Activated CD4-positive, alpha-beta T cell treated with anti-CD3 and anti-CD28 coated beads, Interleukin-2, amount 10 ng/mL, durations not matched to agents 24 days and 14 days (primary cell): ENCODE results near the gene IDH1. TPM values are rescaled to one million over a fixed set of nuclear protein-coding genes. Genes with fewer than 3 reads are reported as not detected.
A peak's percentile ranks its signal among the peaks of the same experiment; 100 is the strongest.
"Not testable (repeated sequence)": the region's sequence is repeated elsewhere in the genome, so short reads cannot be mapped to it uniquely, and the experiment has no call there.

Source experiments
- DNase-seq: peaks from one replicate; pipeline ENCODE4 v3.0.0; 2022
- H3K27ac Mint-ChIP-seq: one replicate; pipeline ENCODE4 v1.8.0; 2022; ENCODE audit warnings: mild to moderate bottlenecking, mixed read lengths
- H3K27me3 Mint-ChIP-seq: one replicate; pipeline ENCODE4 v1.8.0; 2022; ENCODE audit warnings: mixed read lengths
- H3K36me3 Mint-ChIP-seq: one replicate; pipeline ENCODE4 v1.8.0; 2022; ENCODE audit warnings: low read depth, mild to moderate bottlenecking, mixed read lengths
- H3K4me1 Mint-ChIP-seq: one replicate; pipeline ENCODE4 v1.8.0; 2021; ENCODE audit warnings: mixed read lengths
- H3K4me3 Mint-ChIP-seq: one replicate; pipeline ENCODE4 v1.8.0; 2022; ENCODE audit warnings: mild to moderate bottlenecking, moderate library complexity, mixed read lengths
- H3K9me3 Mint-ChIP-seq: one replicate; pipeline ENCODE4 v1.8.0; 2021; ENCODE audit warnings: mixed read lengths
- intact Hi-C: fragments of 100-400 bp; cut with micrococcal nuclease; formaldehyde crosslinking; loops from one replicate; pipeline ENCODE4 v1.15.1; 2023
- total RNA-seq: library from RNA; stranded (reverse); gene quantifications from 2 replicates; pipeline ENCODE4 v1.2.3, GENCODE V29; 2022

The IDH1 gene
- total RNA-seq, 1 donor from 2014 or later: 26.0 TPM

- intact Hi-C loops: loop anchor here (5.0 kb wide), 2 partner anchors 241 to 1101 kb away; partner anchors contain the start of genes KLF7 and PLEKHM3
- no peak for DNase-seq
- H3K36me3 Mint-ChIP-seq: peaks cover 24% of the 10 kb centered on the region
- no peaks in the 10 kb centered on the region for H3K27me3 Mint-ChIP-seq
- H3K9me3 Mint-ChIP-seq: no peaks in the 10 kb centered on the region
- peaks cover 38% of the 10 kb centered on the region for H3K4me1 Mint-ChIP-seq
- H3K27ac Mint-ChIP-seq: no peak overlapping the region
- peak overlapping the region; percentile 95 for H3K4me3 Mint-ChIP-seq
Measured at GRCh38 chr2:208268156-208268952, 13.5 kb upstream of the IDH1 start.

DNA sequence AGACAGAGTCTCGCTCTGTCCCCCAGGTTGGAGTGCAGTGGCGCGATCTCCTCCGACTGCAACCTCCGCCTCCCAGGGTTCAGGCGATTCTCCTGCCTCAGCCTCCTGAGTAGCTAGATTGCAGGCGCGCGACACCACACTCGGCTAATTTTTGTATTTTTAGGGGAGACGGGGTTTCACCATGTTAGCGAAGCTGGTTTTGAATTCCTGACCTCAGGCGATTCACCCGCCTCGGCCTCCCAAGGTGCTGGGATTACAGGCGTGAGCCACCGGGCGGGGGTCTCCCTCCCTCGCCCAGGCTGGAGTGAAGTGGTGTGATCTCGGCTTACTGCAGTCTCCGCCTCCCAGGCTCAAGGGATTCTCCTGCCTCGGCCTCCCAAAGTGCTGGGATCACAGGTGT is 12.7 kb upstream of the IDH1 start:
- H3K36me3 Mint-ChIP-seq: peaks cover 26% of the 10 kb centered on the region
- peak overlapping the region; percentile 95 for H3K4me3 Mint-ChIP-seq
- peak overlapping the region; percentile 63 for H3K27ac Mint-ChIP-seq
- not testable (repeated sequence) for H3K9me3 Mint-ChIP-seq, H3K27me3 Mint-ChIP-seq, DNase-seq
- intact Hi-C loops: loop anchor here (2.0 to 5.0 kb wide), 5 partner anchors 51 to 1100 kb away; partner anchors contain the start of genes CCNYL1, KLF7, METTL21A and PLEKHM3
- H3K4me1 Mint-ChIP-seq: peaks cover 41% of the 10 kb centered on the region

DNA sequence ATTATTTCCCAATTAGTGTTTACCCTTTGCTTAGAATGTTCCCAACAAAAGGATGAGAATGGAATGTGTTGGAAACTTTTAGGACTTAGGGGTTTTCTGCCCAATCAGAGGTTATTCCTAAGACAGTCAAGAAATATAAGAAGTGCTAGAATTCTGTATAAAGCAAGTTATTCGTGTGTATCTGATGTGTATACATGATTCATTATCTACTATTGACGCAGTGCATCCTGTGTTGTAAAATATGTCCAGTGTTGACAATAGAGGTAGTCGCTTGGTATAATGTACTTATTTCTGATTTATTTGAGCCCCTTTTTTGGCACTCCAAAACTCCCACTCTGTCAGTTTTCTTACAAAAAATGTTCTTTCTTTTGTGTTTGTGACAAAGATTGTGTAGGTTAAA is 12.1 kb upstream of the IDH1 start:
- Mint-ChIP-seq H3K4me1 (peaks cover 41% of the 10 kb centered on the region), H3K27ac (peak overlapping the region; percentile 94), H3K4me3 (peak overlapping the region; percentile 95), H3K27me3 (no peaks in the 10 kb centered on the region), H3K36me3 (peaks cover 23% of the 10 kb centered on the region), H3K9me3 (no peaks in the 10 kb centered on the region)
- no peak for DNase-seq
- intact Hi-C loops: loop anchor here (1.0 to 5.0 kb wide), 7 partner anchors 12 to 1903 kb away; partner anchors contain the start of genes CCNYL1, IDH1, KLF7 and METTL21A

GRCh38 chr2:208266553-208266893 is 11.7 kb upstream of the IDH1 start:
- intact Hi-C loops: loop anchor here (1.0 to 5.0 kb wide), 7 partner anchors 11 to 1904 kb away; partner anchors contain the start of genes CCNYL1, IDH1, KLF7 and METTL21A
- H3K27ac Mint-ChIP-seq: peak overlapping the region; percentile 94
- H3K4me1 Mint-ChIP-seq: peaks cover 39% of the 10 kb centered on the region
- no peak for DNase-seq
- peak overlapping the region; percentile 95 for H3K4me3 Mint-ChIP-seq
- peaks cover 21% of the 10 kb centered on the region for H3K36me3 Mint-ChIP-seq
- no peaks in the 10 kb centered on the region for H3K9me3 Mint-ChIP-seq
- no peaks in the 10 kb centered on the region for H3K27me3 Mint-ChIP-seq

- peak; percentile 97 for DNase-seq
- Mint-ChIP-seq H3K4me1 (peaks cover 36% of the 10 kb centered on the region), H3K4me3 (peak within 1 kb of the TSS; percentile 95), H3K9me3 (no peaks in the 10 kb centered on the region), H3K36me3 (peaks cover 17% of the 10 kb centered on the region), H3K27me3 (no peaks in the 10 kb centered on the region), H3K27ac (peak within 1 kb of the TSS; percentile 94)
- intact Hi-C loops: loop anchor here (1.0 to 5.0 kb wide), 7 partner anchors 11 to 1904 kb away; partner anchors contain the start of genes CCNYL1, IDH1, KLF7 and METTL21A
Measured at GRCh38 chr2:208265801-208266552, 11.1 kb upstream of the IDH1 start, which contains the start of gene PIKFYVE. Gene PIKFYVE (plus strand): TSS chr2:208266255. CDS start chr2:208271520, 5,265 bp downstream.

GRCh38 chr2:208265371-208265800 is 10.5 kb upstream of the IDH1 start:
- H3K4me1 Mint-ChIP-seq: peaks cover 35% of the 10 kb centered on the region
- H3K9me3 Mint-ChIP-seq: no peaks in the 10 kb centered on the region
- no peaks in the 10 kb centered on the region for H3K27me3 Mint-ChIP-seq
- intact Hi-C loops: loop anchor here (5.0 kb wide), 2 partner anchors 238 to 1098 kb away; partner anchors contain the start of genes KLF7 and PLEKHM3
- H3K36me3 Mint-ChIP-seq: peaks cover 16% of the 10 kb centered on the region
- H3K4me3 Mint-ChIP-seq: peak overlapping the region; percentile 95
- peak; percentile 81 for DNase-seq
- H3K27ac Mint-ChIP-seq: peak overlapping the region; percentile 94

GRCh38 chr2:208256849-208257813 is 2.3 kb upstream of the IDH1 start:
- H3K27me3 Mint-ChIP-seq, intact Hi-C loops, H3K9me3 Mint-ChIP-seq, H3K27ac Mint-ChIP-seq, DNase-seq, H3K36me3 Mint-ChIP-seq: not testable (repeated sequence)
- Mint-ChIP-seq H3K4me1 (peaks cover 20% of the 10 kb centered on the region), H3K4me3 (peak overlapping the region; percentile 18)

DNA sequence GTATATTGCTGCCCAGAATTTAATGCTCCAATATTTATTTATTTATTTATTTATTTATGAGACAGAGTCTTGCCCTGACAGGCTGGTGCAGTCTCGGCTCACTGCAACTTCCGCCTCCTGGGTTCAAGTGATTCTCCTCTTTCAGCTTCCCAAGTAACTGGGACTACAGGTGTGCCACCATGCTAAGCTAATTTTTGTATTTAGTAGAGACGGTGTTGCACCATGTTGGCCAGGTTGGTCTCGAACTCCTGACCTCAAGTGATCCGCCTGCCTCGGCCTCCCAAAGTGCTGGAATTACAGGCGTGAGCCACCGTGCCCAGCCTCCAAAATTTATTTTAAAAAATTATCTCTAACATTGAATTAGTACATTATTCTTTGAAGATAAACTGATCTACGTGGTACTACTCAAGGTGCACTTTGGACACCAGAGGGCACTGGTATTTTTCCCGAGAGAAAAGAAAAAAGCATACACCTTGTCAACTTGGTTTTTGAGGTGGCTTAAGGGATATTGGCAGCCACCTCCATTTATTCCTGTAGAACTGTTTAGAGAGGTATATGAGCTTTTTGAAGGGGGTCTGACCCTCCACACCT is 1.4 kb upstream of the IDH1 start:
- Mint-ChIP-seq H3K27ac (peak overlapping the region; percentile 20), H3K4me1 (peaks cover 20% of the 10 kb centered on the region), H3K36me3 (peaks cover 11% of the 10 kb centered on the region), H3K9me3 (no peaks in the 10 kb centered on the region), H3K4me3 (no peak overlapping the region), H3K27me3 (peaks cover 5% of the 10 kb centered on the region)
- DNase-seq: no peak
- intact Hi-C loops: no loop called here

- H3K36me3 Mint-ChIP-seq: peaks cover 13% of the 10 kb centered on the region
- no peak for DNase-seq
- peaks cover 5% of the 10 kb centered on the region for H3K27me3 Mint-ChIP-seq
- peak overlapping the region; percentile 97 for H3K4me3 Mint-ChIP-seq
- H3K9me3 Mint-ChIP-seq: no peaks in the 10 kb centered on the region
- intact Hi-C loops: loop anchor here (1.0 to 2.0 kb wide), 2 partner anchors 11 to 153 kb away; partner anchors contain the start of gene PIKFYVE
- peak overlapping the region; percentile 81 for H3K27ac Mint-ChIP-seq
- peaks cover 20% of the 10 kb centered on the region for H3K4me1 Mint-ChIP-seq
Measured at GRCh38 chr2:208255557-208256106, 761 bp upstream of the IDH1 start.

GRCh38 chr2:208254118-208254870 is 577 bp downstream of the IDH1 start:
- Mint-ChIP-seq H3K9me3 (no peaks in the 10 kb centered on the region), H3K36me3 (peaks cover 17% of the 10 kb centered on the region), H3K4me1 (peaks cover 22% of the 10 kb centered on the region), H3K27me3 (no peaks in the 10 kb centered on the region), H3K4me3 (peak overlapping the region; percentile 97), H3K27ac (peak overlapping the region; percentile 81)
- intact Hi-C loops: loop anchor here (1.0 to 5.0 kb wide), 4 partner anchors 79 to 722 kb away; partner anchors contain the start of gene METTL21A
- peak; percentile 95 for DNase-seq

DNA sequence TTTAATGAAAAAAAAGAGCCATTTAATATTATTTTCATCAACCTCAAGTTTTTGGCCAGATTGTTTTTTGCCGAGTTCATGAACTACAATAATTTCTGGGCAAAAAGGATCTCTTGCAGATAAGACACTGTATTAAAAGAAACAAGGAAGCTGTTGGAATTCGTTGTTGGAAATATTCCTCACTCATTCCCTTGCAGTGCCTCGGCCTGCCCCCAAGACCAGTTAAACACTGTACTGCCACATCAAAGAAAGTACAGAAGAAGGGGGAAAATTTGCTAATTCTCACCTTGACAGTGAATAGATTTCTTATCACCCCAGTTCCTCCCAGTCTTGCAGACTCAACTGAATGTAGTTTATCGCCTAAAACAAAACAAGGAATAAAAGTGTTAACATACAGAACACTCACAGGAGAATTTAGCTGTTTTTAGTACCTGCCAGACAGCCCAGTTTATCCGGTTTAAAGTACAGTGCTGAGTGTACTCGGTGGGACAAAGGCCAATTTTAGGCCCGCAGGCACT is 1.2 kb downstream of the IDH1 start:
- H3K4me3 Mint-ChIP-seq: peak overlapping the region; percentile 97
- no peaks in the 10 kb centered on the region for H3K9me3 Mint-ChIP-seq
- intact Hi-C loops: loop anchor here (1.0 to 5.0 kb wide), 4 partner anchors 78 to 721 kb away; partner anchors contain the start of gene METTL21A
- H3K4me1 Mint-ChIP-seq: peaks cover 22% of the 10 kb centered on the region
- no peaks in the 10 kb centered on the region for H3K27me3 Mint-ChIP-seq
- no peak overlapping the region for H3K27ac Mint-ChIP-seq
- peaks cover 19% of the 10 kb centered on the region for H3K36me3 Mint-ChIP-seq
- DNase-seq: no peak
